CD4-positive, alpha-beta memory T cell (primary cell): Measurements from ENCODE around the gene ZNF622. TPM values are rescaled to one million over a fixed set of nuclear protein-coding genes. Genes with fewer than 3 reads are reported as not detected.
"Not testable (repeated sequence)": the region's sequence is repeated elsewhere in the genome, so short reads cannot be mapped to it uniquely, and the experiment has no call there.

Experiments
- CTCF ChIA-PET: fragments of 350-600 bp; sonication (Branson Sonifier 250); formaldehyde crosslinking; loops from one replicate; lab custom pipeline; 2021; ENCODE audit warnings: inconsistent platforms; ENCODE audit not compliant: partially characterized antibody; lab: Charles Lee
- POLR2A ChIA-PET: fragments of 350-600 bp; sonication (Branson Sonifier 250); formaldehyde crosslinking; loops from one replicate; lab custom pipeline; 2021; ENCODE audit not compliant: partially characterized antibody; lab: Charles Lee
- DNase-seq, 5 donors: peaks; one replicate each; pipeline versions ENCODE4 v3.0.0 to v3.0.0-alpha.2; 2020 to 2022; ENCODE audit warnings: mixed read lengths in 1 of 5
- H3K27ac ChIP-seq: one replicate; pipeline ENCODE4 v1.7.0; 2013; ENCODE audit warnings: low read depth, low read length
- H3K27me3 ChIP-seq: 2 replicates; pipeline ENCODE4 v1.7.0; 2013; ENCODE audit warnings: mild to moderate bottlenecking, low read length, moderate library complexity; ENCODE audit not compliant: insufficient read depth
- H3K36me3 ChIP-seq: 2 replicates; pipeline ENCODE4 v1.7.0; 2013; ENCODE audit warnings: mild to moderate bottlenecking, low read length, moderate library complexity; ENCODE audit not compliant: insufficient read depth
- H3K4me1 ChIP-seq: 2 replicates; pipeline ENCODE4 v1.7.0; 2013; ENCODE audit warnings: mild to moderate bottlenecking, low read length, moderate library complexity; ENCODE audit not compliant: insufficient read depth
- H3K4me3 ChIP-seq, 2 donors: one replicate each; pipeline ENCODE4 v1.7.0; 2013; ENCODE audit warnings: low read length in 2 of 2, mild to moderate bottlenecking in 1 of 2
- H3K9me3 ChIP-seq, 2 donors: one replicate each; pipeline ENCODE4 v1.7.0; 2013; ENCODE audit warnings: low read length in 2 of 2, control low read depth in 1 of 2; ENCODE audit not compliant: control insufficient read depth in 1 of 2
- H3K27ac Mint-ChIP-seq, 7 donors: one replicate each; pipeline ENCODE4 v1.8.0; 2020 to 2021; ENCODE audit warnings: mixed read lengths in 7 of 7, mild to moderate bottlenecking in 6 of 7, inconsistent platforms in 3 of 7, moderate library complexity in 3 of 7
- H3K27me3 Mint-ChIP-seq, 2 donors: one replicate each; pipeline ENCODE4 v1.8.0; 2020 to 2021; ENCODE audit warnings: mixed read lengths in 2 of 2
- H3K36me3 Mint-ChIP-seq, 2 donors: one replicate each; pipeline ENCODE4 v1.8.0; 2020 to 2021; ENCODE audit warnings: mixed read lengths in 2 of 2, inconsistent platforms in 1 of 2, mild to moderate bottlenecking in 1 of 2
- H3K4me1 Mint-ChIP-seq, 4 donors: one replicate each; pipeline ENCODE4 v1.8.0; 2020 to 2021; ENCODE audit warnings: mixed read lengths in 4 of 4, mild to moderate bottlenecking in 1 of 4
- H3K4me3 Mint-ChIP-seq, 8 donors: one replicate each; pipeline ENCODE4 v1.8.0; 2020 to 2021; ENCODE audit warnings: mixed read lengths in 8 of 8, mild to moderate bottlenecking in 7 of 8, moderate library complexity in 6 of 8, inconsistent platforms in 3 of 8
- H3K9me3 Mint-ChIP-seq, 8 donors: one replicate each; pipeline ENCODE4 v1.8.0; 2020 to 2021; ENCODE audit warnings: mixed read lengths in 8 of 8, mild to moderate bottlenecking in 5 of 8, inconsistent platforms in 3 of 8, moderate library complexity in 1 of 8
- intact Hi-C: fragments of 100-400 bp; cut with micrococcal nuclease; formaldehyde crosslinking; loops from one replicate; pipeline ENCODE4 v1.15.1; 2023
- polyA plus RNA-seq, 2 donors: library from polyadenylated mRNA; unstranded; fragments of 300-500 nt; fragmentation: Illumina TruSeq; gene quantifications; one replicate each; pipeline ENCODE4 v1.2.3, GENCODE V29; 2021
- total RNA-seq, 2 experiments: library from RNA; stranded (reverse); gene quantifications; one replicate each; pipeline ENCODE4 v1.2.3, GENCODE V29; 2021

ZNF622 gene
- total and polyA plus RNA-seq, 4 experiments from 2014 or later, result 32.2 to 71.8 (median 45.9) TPM

DNA sequence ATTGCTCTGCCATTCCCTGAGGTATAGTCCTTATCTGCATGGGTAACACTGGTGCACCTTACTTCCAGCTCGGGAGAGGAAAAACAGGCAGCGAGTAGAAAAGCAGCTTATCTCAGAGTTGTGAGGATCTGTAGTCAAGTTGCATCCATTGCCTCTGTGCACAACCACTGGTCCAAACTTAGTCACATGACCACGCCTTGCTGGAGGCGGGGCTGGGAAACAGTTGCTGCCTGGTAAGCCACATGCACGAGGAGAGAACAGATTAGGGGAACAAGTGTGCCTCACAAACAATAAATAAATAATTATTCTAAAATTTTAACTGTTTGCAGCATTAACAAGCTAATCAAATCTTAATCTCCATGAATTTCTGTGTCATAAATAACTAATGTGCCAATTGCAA lies 18.6 kb downstream of the ZNF622 start:
- Mint-ChIP-seq H3K4me1 (peaks cover 0 to 3% (median 0%) of the 10 kb centered on the region in 4 donors), H3K9me3 (peaks cover 0 to 2% (median 0%) of the 10 kb centered on the region in 8 donors), H3K27ac (peak overlapping the region in 1 of 7 donors; percentile 40), H3K36me3 (peaks cover 43 to 54% of the 10 kb centered on the region in 2 donors), H3K4me3 (no peak overlapping the region), H3K27me3 (no peaks in the 10 kb centered on the region)
- Histone ChIP-seq H3K27me3 (no peaks in the 10 kb centered on the region), H3K36me3 (peaks cover 36% of the 10 kb centered on the region), H3K9me3 (no peaks in the 10 kb centered on the region), H3K4me1 (no peaks in the 10 kb centered on the region), H3K4me3 (no peak overlapping the region), H3K27ac (no peak overlapping the region)
- intact Hi-C loops, result no loop called here
- POLR2A ChIA-PET, result no interaction called here
- no peak for DNase-seq
- CTCF ChIA-PET, result interaction anchor here (6.2 kb wide), 1 partner anchor 10 kb away, joined by 50 read pairs; no protein-coding TSS in a partner anchor

DNA sequence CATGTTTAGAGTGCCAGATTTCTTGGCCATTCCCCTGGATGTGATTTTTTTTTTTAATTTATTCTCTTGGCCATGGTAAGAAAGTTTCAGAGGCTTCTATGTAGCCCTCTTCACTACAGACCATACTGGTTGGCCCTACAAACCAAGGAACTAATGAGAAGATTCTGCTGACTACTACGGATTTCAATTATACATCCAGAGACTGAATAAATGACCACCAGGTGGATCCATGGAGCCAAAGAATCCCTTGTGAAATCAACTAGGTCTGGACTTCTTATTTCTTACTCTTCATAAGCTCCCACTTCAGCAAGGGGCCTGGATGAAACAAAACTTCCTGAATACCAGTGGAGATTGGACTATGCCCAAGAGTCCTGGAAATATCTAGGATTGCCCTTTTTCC lies 27.6 kb downstream of the ZNF622 start:
- POLR2A ChIA-PET, result no interaction called here
- Histone ChIP-seq H3K4me1 (no peaks in the 10 kb centered on the region), H3K36me3 (no peaks in the 10 kb centered on the region), H3K27ac (no peak overlapping the region), H3K4me3 (no peak overlapping the region), H3K27me3 (peaks cover 3% of the 10 kb centered on the region), H3K9me3 (no peaks in the 10 kb centered on the region)
- Mint-ChIP-seq H3K4me3 (no peak overlapping the region), H3K27me3 (no peaks in the 10 kb centered on the region), H3K4me1 (no peaks in the 10 kb centered on the region), H3K36me3 (no peaks in the 10 kb centered on the region), H3K9me3 (no peaks in the 10 kb centered on the region), H3K27ac (no peak overlapping the region)
- no peak for DNase-seq
- intact Hi-C loops, result no loop called here
- CTCF ChIA-PET, result interaction anchor here (1.0 kb wide), 1 partner anchor 18 kb away, joined by 3 read pairs; no protein-coding TSS in a partner anchor

DNA sequence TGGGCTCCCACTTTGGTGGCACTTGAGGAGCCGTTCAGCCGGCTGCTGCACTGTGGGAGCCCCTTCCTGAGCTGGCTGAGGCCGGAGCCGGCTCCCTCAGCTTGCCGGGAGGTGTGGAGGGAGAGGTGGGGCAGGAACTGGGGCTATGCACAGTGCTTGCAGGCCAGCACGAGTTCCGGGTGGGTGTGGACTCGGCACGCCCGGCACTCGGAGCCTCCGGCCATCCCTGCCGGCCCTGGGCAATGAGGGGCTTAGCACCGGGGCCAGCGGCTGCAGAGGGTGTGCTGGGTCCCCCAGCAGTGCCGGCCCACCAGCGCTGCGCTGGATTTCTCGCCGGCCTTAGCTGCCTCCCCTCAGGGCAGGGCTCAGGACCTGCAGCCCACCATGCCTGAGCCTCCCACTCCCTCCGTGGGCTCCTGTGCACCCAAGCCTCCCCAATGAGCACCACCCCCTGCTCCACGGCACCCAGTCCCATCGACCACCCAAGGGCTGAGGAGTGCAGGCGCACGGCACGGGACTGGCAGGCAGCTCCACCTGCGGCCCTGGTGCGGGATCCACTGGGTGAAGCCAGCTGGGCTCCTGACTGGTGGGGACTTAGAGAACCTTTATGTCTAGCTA lies 29.4 kb downstream of the ZNF622 start:
- H3K9me3 ChIP-seq, H3K36me3 Mint-ChIP-seq, H3K4me3 Mint-ChIP-seq, H3K4me1 ChIP-seq, H3K27me3 ChIP-seq, H3K36me3 ChIP-seq, H3K27ac ChIP-seq, H3K4me1 Mint-ChIP-seq, CTCF ChIA-PET, H3K4me3 ChIP-seq, intact Hi-C loops, DNase-seq, H3K27ac Mint-ChIP-seq, H3K27me3 Mint-ChIP-seq, H3K9me3 Mint-ChIP-seq: not testable (repeated sequence)
- POLR2A ChIA-PET, result interaction anchor here (0.8 kb wide), 1 partner anchor 19 kb away, joined by 3 read pairs; no protein-coding TSS in a partner anchor

DNA sequence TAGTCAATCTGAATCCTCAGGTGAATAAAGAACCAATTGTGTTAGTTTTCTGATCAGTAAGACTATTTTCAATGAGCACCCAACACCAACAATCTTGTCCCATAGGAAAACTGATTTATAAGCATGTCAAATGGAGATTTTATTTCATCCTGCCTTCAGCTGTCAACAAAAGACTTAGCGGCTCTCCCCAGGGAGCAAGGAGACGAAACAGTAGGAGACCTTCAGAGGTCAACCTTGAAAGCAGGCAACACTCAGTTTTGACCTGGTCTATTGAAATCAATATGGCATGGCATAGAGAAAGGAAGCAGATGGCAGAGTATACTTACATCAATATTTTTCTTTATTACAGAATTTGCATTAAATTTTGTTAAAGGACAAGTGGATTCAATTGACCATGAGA lies 34.1 kb downstream of the ZNF622 start:
- CTCF ChIA-PET, result no interaction called here
- no peak for DNase-seq
- H3K36me3 Mint-ChIP-seq, result no peaks in the 10 kb centered on the region
- intact Hi-C loops, result no loop called here
- no peaks in the 10 kb centered on the region for H3K36me3 ChIP-seq
- no peak overlapping the region for H3K27ac ChIP-seq
- no peak overlapping the region for H3K27ac Mint-ChIP-seq
- H3K9me3 Mint-ChIP-seq, result no peaks in the 10 kb centered on the region
- no peaks in the 10 kb centered on the region for H3K9me3 ChIP-seq
- H3K4me3 Mint-ChIP-seq, result no peak overlapping the region
- H3K27me3 ChIP-seq, result peaks cover 3% of the 10 kb centered on the region
- H3K4me1 ChIP-seq, result no peaks in the 10 kb centered on the region
- no peaks in the 10 kb centered on the region for H3K4me1 Mint-ChIP-seq
- peaks cover 0 to 3% of the 10 kb centered on the region in 2 donors for H3K27me3 Mint-ChIP-seq
- H3K4me3 ChIP-seq, result no peak overlapping the region
- POLR2A ChIA-PET, result no interaction called here

DNA sequence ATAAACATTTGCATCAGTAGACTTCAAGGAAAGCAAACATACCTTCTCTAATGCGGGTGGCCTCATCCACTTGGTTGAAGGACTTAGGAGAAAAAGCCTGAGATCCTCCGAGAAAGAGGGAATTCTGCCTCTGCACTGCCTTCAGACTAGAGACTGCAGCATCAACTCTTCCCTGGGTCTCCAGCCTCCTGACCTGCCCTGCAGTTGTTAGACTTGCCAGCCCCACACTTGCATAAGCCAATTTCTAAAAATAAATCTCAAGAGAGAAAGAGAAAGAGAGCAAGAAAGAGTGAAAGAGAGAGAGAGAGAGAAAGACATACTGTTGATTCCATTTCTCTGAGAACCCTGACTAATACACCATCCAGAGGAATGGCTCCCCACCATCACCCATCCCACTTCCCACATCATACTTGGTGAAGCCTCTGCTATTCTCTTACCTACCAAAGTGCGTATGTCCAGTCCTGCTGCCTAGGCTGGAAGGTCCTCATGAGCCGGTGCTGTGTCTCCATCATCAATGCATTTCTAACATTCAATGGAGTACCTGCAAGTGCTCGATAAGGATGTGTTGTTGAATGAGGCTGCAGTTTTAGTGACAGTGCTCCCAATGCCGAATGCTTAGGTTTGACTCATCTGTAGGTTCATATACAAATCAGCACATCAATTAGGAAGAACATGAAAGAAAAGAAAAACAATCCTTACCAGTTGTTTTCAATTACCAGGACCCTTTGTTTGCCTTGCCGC lies 35.1 kb downstream of the ZNF622 start:
- H3K9me3 ChIP-seq, result no peaks in the 10 kb centered on the region
- H3K4me1 ChIP-seq, result no peaks in the 10 kb centered on the region
- Mint-ChIP-seq H3K27ac (no peak overlapping the region), H3K4me3 (peak overlapping the region in 1 of 8 donors; percentile 29), H3K27me3 (peaks cover 0 to 4% of the 10 kb centered on the region in 2 donors), H3K36me3 (no peaks in the 10 kb centered on the region), H3K4me1 (no peaks in the 10 kb centered on the region), H3K9me3 (no peaks in the 10 kb centered on the region)
- no peak overlapping the region for H3K27ac ChIP-seq
- intact Hi-C loops, result no loop called here
- no peaks in the 10 kb centered on the region for H3K36me3 ChIP-seq
- H3K27me3 ChIP-seq, result peaks cover 3% of the 10 kb centered on the region
- POLR2A ChIA-PET, result no interaction called here
- no peak overlapping the region for H3K4me3 ChIP-seq
- DNase-seq, result no peak
- CTCF ChIA-PET, result no interaction called here

DNA sequence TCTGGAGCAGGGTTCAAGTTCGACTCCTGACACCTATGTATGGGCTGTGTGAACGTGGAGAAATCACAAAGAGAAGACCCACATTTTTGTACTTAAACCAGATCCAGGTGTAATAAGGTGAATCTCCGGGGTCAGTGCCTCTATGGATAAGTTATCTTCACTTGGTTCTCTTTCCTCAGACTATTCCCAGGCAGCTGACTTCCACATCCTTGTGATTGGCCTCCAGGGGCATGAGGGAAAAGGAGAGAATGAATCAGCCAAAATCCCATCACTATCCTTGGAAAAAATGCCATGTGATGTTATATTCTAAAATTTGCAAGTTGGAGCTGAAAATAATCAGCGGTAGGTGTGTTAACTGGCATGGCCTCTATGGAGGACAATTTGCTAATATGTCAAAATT lies 37.2 kb downstream of the ZNF622 start:
- H3K4me3 Mint-ChIP-seq, result no peak overlapping the region
- peaks cover 2 to 4% of the 10 kb centered on the region in 2 donors for H3K27me3 Mint-ChIP-seq
- no peak overlapping the region for H3K27ac ChIP-seq
- H3K4me1 ChIP-seq, result no peaks in the 10 kb centered on the region
- no peaks in the 10 kb centered on the region for H3K9me3 Mint-ChIP-seq
- H3K9me3 ChIP-seq, result no peaks in the 10 kb centered on the region
- H3K27ac Mint-ChIP-seq, result no peak overlapping the region
- H3K36me3 ChIP-seq, result no peaks in the 10 kb centered on the region
- DNase-seq, result no peak
- H3K36me3 Mint-ChIP-seq, result no peaks in the 10 kb centered on the region
- CTCF ChIA-PET, result no interaction called here
- intact Hi-C loops, result no loop called here
- H3K4me3 ChIP-seq, result no peak overlapping the region
- POLR2A ChIA-PET, result no interaction called here
- no peaks in the 10 kb centered on the region for H3K4me1 Mint-ChIP-seq
- no peaks in the 10 kb centered on the region for H3K27me3 ChIP-seq

DNA sequence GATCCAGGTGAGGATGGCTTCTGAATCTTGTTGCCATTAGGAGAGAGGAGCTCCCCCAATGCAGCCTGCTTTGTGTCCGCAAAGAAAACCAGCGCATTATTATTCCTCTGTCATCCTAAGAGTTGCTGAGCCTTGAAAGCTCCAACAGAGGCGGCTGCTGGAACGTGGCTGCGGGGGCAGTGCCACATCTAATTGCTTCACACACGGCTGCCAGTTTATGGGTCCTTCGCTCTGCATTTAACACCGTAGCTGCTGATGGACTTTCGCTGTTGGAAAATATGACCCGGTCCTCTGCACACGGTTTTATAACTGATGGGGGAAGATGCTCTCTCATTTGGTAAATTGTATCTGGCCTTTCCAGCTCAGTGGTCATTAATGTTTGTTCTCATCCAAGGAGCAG lies 38.0 kb downstream of the ZNF622 start:
- H3K27ac ChIP-seq, result no peak overlapping the region
- Mint-ChIP-seq H3K36me3 (no peaks in the 10 kb centered on the region), H3K4me1 (no peaks in the 10 kb centered on the region), H3K27me3 (peaks cover 7 to 10% of the 10 kb centered on the region in 2 donors), H3K4me3 (no peak overlapping the region), H3K27ac (no peak overlapping the region), H3K9me3 (no peaks in the 10 kb centered on the region)
- H3K4me1 ChIP-seq, result no peaks in the 10 kb centered on the region
- H3K4me3 ChIP-seq, result no peak overlapping the region
- ChIA-PET POLR2A (no interaction called here), CTCF (no interaction called here)
- DNase-seq, result no peak
- intact Hi-C loops, result no loop called here
- H3K9me3 ChIP-seq, result no peaks in the 10 kb centered on the region
- H3K36me3 ChIP-seq, result no peaks in the 10 kb centered on the region
- no peaks in the 10 kb centered on the region for H3K27me3 ChIP-seq
